GM21825 (cell line): ENCODE data around the gene RLN3.
"Not testable (repeated sequence)": the region's sequence is repeated elsewhere in the genome, so short reads cannot be mapped to it uniquely, and the experiment has no call there.

Experiments used
- ATAC-seq: cut with Tn5 transposase; IDR thresholded peaks from one replicate; pipeline ENCODE4 v1.9.1; 2021; ENCODE audit warnings: mild to moderate bottlenecking, moderate library complexity; ENCODE audit not compliant: unreplicated experiment

Gene RLN3

DNA sequence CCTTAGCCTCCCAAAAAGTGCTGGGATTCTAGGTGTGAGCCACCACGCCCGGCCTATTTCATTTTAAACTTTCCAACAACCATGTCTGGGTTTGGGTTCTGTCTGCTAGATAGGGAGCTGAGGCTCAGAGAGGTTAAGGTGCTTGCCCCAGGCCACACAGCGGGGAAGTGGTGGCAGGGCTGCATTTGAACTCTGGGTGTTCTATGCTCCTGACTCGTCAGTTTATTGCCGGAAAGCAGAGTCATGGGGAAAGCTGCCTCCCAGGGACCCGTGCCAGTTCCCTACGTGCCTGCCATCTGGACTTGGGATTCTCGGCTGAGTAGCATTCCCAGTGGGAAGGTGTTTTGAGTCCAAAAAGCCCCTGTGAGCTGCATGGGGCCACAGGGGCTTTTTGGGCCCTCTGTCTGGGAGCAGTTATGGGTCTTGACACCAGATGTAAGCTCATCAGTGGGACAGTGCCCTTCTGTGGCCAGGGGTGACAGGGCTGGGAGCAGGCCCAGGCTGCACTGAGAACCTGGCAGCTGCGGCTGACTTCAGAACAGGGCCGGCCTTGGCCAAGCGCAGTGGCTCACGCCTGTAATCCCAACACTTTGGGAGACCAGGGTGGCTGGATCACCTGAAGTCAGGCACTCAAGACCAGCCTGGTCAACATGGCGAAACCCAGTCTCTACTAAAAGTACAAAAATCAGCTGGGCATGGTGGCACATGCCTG, 32.8 kb upstream of the RLN3 start:
- ATAC-seq, result no peak

DNA sequence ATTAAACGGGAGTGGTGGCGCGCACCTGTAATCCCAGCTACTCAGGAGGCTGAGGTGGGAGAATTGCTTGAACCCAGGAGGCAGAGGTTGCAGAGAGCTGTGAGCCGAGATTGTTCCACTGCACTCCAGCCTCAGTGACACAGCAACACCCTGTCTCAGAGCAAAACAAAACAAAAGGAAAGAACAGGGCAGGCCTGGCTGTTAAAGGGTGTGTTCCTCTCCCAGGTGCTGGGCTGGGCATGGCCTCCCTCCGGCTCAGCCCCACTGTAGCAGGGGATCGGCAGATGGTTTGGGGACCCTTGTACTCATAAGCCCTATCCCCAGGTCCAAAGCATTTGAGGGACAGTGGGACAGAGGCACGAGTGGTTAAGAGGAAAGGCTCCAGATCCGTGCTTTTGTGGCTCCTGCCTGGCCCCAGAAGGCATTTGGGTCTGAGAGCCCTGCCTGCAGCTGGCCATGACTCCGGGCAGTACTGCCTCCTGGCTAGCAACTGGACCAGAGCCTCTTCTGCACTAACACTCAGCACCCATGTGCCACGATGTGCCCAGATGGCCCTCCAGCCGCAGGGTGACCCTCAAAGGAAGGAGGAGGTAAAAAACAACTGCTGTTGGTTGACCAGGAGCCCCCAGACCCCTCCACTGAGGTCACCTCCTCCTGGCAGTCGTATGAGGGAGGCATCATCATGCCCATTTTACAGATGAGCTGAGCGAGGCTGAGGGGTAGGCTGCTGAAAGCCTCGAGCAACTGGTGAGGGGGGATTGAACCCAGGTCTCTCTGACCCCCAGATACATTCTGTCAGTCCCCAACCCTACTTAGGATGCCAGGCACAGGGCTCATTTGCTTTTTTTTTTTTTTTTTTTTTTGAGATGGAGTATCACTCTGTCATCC, 31.8 kb upstream of the RLN3 start:
- no peak for ATAC-seq

DNA sequence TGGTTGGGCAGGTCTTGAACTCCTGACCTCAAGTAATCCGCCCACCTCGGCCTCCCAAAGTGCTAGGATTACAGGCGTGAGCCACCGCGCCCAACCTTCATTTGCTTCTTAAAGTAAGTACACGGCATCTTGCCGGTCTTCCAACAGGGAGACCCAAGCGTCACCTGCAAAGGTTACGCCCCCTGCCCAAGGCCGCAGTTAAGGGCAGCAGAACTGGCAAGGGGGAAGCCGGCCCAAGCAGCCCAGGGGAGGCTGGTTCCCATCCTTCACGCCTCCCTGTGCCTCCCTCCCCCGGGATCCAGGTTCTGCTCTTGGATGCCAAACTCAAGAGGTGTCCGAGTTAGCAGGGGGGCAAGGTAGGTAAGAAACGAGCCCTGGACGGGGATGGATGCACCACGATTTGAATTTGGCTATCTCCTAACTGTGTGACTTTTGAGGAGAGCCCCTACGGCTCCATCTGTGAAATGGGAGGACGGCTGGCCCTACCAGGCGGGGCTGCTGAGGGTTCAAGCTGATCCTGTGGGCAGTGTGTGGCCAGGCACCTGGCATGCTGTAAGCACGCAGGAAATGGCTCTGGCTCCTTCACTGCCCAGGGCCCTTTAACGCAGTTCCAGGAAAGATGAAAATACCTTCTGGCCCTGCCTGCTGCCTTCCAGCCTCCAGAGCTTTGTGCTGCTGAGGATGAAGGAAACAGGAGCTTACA, 30.9 kb upstream of the RLN3 start:
- ATAC-seq, result no peak

DNA sequence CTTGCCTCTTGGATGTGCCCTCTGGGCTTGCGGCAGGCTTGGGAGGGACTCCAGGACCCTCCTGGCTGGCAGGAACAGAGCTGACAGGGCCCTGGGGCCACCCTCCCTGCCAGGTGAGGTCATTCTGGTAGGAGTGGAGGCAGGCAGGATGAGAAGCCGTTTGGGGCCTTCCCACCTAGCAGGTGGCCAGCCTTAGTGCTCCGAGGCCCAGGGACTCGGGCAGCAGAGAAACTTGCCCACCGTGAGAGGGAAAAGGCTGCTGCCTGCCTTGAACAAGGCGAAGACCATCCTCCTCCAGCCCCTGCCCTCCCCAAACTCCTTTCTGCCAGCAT, 30.4 kb upstream of the RLN3 start:
- no peak for ATAC-seq

DNA sequence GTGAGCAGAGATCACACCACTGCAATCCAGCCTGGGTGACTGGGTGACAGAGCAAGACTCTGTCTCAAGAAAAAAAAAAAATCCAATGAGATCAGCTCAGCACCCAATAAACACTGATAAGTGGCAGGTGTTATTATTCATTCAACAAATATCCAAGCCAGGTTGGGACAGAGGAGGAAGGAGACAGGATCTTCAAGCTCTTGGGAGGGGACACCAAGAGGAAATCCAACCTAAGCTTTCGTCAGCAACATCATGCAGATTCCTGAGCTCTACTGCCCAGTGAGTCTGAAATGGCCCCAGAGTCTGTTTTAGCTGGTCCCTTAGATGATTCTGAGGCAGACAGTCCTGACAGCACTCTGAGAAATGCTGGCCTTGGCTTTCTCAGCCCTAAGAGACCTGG, 29.5 kb upstream of the RLN3 start:
- ATAC-seq, result no peak

DNA sequence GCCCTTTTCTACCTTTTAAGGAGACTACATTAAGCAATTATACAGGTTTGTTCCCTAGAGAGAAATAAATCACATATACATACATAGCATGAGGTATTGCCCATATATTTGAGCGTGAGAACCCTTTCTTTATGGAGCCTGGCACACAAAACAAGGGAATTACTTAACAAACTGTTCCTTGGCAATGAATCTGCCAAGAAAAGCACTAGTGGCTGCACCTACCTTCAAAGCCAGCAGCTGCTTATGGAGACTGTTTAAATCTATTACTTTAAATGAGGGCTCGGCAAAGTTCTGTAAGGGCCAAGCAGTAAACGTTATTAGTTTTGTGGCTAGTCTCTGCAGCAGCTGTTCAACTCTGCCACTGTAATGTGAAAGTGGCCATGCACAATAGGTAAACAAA, 28.9 kb upstream of the RLN3 start:
- no peak for ATAC-seq

DNA sequence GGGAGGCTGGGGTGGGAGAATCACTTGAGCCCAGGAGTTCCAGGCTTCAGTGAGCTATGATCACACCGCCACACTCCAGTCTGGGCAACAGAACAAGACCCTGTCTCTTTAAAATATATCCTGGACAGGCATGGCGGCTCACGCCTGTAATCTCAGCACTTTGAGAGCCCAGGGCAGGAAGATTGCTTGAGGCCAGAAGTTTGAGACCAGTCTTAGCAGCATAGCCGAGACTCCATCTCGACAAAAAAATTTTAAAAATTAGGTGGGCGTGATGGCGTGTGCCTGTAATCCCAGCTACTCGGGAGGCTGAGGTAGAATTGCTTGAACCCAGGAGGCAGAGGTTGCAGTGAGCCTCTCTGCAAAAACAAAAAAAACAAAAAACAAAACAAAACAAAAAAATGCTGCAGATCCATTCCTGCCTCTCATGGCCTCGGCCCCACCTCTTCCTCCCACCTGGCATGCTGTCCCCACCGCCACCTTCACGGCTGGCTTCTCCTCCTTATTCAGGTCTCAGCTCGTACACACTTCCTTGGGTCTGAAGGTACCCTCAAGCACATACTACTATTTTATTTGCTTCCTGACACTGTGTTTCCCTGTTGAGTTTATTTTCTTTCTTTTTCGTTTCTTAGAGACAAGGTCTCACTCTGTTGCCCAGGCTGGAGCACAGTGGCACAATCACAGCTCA, 27.1 kb upstream of the RLN3 start:
- ATAC-seq, result no peak

DNA sequence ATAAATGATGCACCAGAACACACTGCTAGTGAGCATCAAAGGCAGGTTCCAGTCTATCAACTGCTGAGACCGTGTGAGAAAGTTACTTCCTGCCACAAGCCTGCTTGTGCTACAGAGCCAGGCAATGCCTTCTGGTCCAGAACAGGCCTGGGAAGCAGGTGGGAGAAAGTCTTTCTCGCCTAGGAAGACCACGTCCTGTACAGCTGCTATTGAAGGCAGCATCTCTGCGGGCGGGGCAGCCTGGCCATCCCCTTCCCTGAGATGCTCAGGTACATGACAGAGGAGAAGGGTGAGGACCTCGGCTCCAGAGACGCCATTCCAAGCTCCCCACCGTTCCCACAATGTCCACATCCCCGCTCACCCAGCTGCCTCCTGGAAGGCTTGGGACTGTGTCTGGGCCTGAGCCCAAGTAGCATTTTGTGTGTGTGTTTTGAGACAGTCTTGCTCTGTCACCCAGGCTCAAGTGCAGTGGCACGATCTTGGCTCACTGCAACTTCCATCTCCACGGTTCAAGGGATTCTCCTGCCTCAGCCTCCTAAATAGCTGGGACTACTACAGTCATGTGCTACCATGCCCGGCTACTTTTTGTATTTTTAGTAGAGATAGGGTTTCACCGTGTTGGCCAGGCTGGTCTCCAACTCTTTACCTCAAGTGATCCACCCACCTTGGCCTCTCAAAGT, 25.2 kb upstream of the RLN3 start:
- ATAC-seq, result no peak

DNA sequence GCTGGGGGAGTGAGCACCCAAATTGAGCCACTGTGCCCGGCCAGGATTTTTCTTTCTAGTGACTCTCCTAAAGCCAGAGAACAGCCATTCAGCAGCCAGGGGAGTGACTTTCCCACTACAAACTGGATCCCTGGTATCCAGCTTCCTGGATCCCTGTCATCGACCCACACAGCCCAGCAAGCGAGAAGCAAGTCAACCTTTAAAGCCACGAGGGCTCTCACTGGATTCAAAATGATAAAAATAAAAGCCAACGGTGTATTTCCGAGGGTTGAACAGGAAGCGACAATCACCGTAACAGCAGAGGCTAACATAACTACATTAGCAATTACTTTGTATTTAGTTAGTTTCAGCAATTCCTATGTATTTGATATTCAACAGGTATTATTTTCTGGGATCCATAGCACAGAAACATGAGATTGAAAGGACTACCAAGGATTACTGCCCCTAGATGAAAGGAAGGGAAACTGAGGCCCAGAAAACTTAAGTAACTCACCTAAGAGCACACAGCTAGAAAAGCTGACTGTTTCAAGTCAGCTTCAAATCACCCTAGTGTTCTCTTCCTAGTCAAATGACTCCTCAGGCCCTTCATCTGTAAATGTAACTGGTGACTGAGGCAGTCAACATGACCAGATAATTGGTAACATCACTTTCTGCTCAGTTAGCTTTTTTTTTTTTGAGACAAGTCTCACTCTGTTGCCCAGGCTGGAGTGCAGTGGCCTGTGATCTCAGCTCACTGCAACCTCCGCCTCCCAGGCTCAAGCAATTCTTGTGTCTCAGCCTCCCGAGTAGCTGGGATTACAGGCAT, 24.5 kb upstream of the RLN3 start:
- ATAC-seq, result no peak

DNA sequence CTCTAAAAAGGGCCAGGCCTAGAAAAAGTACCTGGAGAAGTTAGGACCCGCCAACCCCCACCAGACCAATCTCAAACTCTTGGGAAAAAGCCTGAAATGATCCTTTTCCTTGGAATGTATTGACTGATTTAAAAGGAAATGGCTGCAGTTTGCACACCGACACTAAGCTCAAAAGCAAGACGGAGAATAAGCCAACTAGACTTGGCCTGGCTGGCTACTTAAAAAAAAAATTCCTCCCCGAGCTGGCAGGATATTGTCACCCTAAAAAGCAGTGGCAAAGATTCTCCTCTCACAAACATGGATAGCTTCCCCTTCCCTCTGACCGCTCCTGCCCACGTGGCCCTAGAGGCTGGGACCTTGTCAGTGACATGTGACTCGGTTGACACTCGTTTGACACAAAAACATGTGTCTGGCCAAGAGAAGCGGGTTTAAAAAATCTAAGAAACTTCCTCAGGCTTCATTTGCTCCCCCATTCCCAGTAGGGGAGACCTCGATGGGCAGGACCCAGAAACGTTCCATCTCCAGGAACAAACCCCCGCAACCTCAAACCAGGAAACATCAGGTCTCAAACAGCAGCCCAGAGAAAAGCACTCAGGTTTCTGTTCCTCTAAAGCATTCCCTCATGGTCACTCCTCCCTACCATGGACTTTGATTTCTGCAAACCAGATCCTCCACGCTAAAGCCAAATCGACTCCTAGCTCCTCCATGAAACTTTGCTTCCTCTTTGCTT, 23.2 kb upstream of the RLN3 start:
- ATAC-seq, result no peak

DNA sequence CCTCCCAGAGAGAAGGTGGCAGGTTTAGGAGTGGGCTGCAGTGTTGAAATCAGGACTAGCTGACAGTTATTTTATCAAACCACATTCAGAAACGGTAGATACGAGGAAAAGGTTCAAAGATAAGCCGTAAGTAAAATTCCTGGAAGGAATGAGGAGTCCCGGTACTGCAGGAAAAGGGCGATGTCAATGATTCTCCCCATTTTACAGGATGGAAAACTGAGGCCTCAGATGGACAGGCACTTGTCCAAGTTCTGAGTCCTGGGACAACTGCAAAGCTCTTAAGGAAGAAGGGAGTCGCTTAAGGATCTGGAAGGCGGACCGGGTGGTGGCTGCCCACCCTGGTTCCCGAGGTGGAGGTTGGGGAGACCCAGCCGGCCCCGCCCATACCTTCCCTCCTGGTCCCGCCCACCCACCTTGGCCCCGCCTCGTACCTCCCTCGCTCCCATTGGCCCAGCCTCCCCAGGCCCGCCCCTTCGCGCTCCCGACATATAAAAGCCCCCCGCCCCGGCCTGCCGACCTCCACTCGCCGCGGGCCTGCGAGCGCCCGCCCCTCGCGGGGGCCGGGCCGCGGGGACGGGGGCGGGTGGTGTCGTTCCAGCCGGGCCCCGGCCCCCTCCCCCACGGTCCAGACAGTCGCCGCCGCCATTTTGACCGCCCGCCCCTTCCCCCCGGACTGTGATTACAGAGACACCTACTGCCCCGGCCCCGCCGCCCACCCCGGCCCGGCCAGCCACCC, 22.4 kb upstream of the RLN3 start:
- ATAC-seq, result peak; percentile 40

DNA sequence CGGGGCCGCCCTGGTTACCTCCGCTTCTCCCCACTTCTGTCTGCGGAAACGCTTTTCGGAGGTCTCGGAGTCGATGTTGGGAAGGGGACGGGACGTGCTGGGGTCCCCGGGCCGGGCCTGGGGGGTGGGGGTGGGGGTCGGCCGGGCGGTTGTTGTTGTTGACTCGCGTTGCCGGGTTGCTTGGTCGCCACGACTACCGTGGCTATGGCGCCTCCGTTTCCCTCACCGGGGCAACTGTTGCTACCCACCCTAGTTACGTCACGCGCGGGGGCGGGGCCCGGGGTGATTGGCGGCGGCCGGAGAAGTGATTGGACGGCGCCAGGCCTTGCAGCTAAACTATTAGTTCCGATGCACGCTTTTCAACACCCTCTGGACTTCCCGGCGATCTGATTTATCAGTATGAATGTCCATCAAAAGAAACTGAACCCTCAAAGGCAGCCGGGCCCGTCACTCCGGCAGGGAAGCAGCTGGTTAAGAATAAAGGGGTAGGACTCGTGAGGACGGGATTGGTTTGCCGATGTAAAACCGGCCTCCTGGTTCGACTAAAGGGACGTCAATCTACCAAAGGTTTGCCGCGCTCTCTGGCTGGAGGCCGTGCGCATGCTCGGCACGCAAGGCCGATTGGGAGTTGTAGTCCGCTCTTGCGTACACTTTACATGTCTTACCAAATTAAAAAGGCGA, 21.7 kb upstream of the RLN3 start, which contains the start of gene RFX1:
Gene RFX1, minus strand, starts transcription at position 236 of the 681 bp plus-strand sequence. CDS start 12,477 bp downstream, outside the sequence.
- ATAC-seq, result peak; percentile 71

DNA sequence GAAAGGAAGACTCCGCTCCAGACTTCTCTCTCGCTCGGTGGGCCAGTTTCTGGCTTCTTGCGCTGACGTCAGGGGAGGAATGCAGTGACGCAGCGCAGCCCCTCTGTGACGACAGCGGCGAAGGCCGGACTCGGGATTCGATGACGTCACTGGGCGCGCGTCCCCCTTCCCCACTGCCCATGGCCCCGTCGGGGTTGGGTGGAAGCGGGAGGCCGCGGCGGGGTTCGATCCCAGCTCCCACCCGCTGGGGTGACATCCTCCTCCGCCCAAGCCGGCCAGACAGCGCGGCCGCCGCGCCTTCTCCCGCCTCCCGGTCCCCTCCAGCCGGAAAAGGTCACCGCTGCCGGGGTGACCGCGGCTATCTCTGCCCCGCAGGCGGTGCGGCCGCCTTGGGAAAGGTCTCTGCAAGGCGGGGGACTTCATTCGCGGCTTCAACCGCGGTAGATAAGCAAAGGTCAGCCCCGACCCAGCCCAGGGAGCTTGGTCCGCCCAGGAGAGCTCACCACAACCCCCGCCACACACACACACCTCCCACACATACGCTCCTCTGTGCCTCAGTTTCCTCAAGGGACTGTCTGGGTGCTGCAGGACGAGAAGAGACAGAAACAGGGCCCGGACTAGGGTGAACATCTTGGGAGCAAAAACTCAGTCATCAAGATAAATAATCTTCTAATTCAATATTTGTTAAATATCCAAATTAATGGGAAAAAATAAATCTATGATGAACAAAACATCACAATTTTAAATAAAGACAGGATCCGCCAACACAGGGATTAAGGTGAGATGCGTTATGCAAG, 21.0 kb upstream of the RLN3 start:
- ATAC-seq, result peak; percentile 34

DNA sequence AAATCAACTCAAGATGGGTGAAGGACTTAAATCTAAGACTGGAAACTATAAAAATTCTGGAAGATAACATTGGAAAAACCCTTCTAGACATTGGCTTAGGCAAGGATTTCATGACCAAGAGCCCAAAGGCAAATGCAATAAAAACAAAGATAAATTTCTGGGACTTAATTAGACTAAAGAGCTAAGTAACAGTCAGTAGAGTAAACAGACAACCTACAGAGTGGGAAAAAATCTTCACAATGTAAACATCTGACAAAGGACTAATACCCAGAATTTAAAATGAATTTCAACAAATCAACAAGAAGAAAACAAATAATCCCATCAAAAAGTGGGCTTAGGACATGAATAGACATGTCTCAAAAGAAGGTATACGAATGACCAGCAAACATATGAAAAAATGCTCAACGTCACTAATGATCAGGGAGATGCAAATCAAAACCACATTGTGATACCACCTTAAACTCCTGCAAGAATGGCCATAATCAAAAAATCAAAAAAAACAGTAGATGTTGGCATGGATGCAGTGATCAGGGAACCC, 15.5 kb upstream of the RLN3 start:
- ATAC-seq, result no peak

DNA sequence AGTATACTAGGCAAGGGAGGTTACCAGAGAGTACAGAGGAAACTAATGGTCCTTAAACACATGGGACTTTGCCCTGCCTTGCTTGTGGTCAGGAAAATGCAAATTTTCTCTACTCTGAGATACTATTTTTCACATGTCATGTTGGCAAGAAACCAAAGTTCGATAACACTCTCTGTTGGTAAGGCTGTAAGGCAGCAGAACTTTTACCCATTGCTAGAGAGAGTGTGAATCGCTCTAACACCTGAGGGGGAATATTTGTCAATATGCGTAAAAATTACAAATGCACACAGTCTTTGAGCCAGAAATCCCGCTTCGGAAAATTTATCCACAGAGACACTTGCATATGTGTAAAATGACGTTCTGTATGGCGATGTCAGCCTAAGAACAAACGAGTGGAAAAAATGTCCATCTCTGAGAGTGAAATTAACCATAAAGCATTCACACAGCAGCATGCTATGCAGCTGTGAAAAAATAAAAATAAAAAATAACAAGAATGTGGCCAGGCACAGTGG, 12.4 kb upstream of the RLN3 start:
- ATAC-seq, result peak; percentile 76

DNA sequence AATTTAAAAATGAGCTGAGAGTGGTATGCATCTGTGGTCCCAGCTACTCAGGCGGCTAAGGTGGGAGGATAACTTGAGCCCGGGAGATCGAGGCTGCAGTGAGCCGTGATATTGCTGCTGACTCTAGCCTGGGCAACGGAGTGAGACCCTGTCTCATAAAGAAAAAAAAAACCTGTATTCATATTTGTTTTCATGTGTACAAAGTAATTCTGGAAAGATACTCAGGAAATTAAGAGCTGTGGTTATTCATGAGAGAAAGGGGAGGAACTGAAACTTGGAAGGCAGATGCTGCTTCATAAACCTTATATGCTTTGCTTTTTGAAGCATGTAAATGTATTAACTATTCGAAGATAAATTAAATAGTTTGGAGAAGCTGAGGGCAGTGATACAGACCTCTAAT, 8.8 kb upstream of the RLN3 start:
- no peak for ATAC-seq

DNA sequence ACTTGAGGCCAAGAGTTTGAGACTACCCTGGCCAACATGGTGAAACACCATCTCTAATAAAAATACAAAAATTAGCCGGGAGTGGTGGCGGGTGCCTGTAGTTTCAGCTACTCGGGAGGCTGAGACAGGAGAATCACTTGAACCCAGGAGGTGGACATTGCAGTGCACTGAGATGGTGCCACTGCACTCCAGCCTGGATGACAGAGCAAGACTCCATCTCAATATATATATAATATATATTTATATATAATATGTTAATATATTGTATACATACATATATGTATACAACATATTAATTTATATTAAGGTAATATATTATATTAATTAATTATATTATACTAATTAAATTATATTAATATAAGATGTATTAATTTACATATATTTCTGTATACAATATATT, 8.2 kb upstream of the RLN3 start:
- not testable (repeated sequence) for ATAC-seq
